Measurements from ENCODE around the gene EFL1.

DNA sequence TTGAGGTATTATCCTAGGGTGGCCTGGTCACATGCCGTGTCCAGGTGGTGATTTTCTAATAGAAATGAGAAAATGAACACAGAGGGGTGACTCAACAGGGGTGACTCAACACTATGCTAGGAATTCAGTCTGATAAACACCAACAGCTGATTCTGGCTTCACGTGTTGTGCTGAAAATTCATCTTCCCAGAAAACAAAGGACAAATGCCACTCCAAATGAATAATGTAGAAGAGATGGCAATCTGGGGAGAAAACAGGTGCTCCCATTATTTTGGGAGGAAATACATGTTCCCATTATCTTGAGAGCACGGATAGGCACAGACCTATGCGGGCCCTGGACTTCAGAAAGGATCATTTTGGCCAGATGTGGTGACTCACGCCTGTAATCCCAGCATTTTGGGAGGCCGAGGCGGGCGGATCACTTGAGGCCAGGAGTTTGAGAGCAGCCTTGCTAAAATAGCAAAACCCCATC lies 115.5 kb downstream of the EFL1 start:
- TF ChIP-seq RELA (CRISPR knock-in tag; IDR thresholded peaks at IDR 0.05; ENCODE audit: borderline replicate concordance) (no peak), TEAD4 (CRISPR knock-in tag; IDR thresholded peaks at IDR 0.05) (no peak), CREB1 (CRISPR knock-in tag; IDR thresholded peaks at IDR 0.05) (no peak)
- TF ChIP-seq, protein P1, sequence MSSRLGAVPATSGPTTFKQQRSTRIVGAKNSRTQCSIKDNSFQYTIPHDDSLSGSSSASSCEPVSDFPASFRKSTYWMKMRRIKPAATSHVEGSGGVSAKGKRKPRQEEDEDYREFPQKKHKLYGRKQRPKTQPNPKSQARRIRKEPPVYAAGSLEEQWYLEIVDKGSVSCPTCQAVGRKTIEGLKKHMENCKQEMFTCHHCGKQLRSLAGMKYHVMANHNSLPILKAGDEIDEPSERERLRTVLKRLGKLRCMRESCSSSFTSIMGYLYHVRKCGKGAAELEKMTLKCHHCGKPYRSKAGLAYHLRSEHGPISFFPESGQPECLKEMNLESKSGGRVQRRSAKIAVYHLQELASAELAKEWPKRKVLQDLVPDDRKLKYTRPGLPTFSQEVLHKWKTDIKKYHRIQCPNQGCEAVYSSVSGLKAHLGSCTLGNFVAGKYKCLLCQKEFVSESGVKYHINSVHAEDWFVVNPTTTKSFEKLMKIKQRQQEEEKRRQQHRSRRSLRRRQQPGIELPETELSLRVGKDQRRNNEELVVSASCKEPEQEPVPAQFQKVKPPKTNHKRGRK (CRISPR knock-in tag; IDR thresholded peaks at IDR 0.05; ENCODE audit: borderline replicate concordance), result no peak
- TF ChIP-seq, protein P2, sequence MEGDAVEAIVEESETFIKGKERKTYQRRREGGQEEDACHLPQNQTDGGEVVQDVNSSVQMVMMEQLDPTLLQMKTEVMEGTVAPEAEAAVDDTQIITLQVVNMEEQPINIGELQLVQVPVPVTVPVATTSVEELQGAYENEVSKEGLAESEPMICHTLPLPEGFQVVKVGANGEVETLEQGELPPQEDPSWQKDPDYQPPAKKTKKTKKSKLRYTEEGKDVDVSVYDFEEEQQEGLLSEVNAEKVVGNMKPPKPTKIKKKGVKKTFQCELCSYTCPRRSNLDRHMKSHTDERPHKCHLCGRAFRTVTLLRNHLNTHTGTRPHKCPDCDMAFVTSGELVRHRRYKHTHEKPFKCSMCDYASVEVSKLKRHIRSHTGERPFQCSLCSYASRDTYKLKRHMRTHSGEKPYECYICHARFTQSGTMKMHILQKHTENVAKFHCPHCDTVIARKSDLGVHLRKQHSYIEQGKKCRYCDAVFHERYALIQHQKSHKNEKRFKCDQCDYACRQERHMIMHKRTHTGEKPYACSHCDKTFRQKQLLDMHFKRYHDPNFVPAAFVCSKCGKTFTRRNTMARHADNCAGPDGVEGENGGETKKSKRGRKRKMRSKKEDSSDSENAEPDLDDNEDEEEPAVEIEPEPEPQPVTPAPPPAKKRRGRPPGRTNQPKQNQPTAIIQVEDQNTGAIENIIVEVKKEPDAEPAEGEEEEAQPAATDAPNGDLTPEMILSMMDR (IDR thresholded peaks at IDR 0.05), result no peak

Measured in WTC11 (cell line).